ENCODE data around the gene ITGB6.

The ITGB6 gene

GRCh38 chr2:160092445-160092844 lies 107.6 kb downstream of the ITGB6 start:
- DNase-seq = peak in 1 of 58 donors; percentile 1

- no peak for DNase-seq
Measured at GRCh38 chr2:160091381-160091780, 108.7 kb downstream of the ITGB6 start.

GRCh38 chr2:160087854-160088745 lies 112.0 kb downstream of the ITGB6 start:
- no peak for DNase-seq

- no peak for DNase-seq
Measured at GRCh38 chr2:160085662-160086061, 114.4 kb downstream of the ITGB6 start.

DNA sequence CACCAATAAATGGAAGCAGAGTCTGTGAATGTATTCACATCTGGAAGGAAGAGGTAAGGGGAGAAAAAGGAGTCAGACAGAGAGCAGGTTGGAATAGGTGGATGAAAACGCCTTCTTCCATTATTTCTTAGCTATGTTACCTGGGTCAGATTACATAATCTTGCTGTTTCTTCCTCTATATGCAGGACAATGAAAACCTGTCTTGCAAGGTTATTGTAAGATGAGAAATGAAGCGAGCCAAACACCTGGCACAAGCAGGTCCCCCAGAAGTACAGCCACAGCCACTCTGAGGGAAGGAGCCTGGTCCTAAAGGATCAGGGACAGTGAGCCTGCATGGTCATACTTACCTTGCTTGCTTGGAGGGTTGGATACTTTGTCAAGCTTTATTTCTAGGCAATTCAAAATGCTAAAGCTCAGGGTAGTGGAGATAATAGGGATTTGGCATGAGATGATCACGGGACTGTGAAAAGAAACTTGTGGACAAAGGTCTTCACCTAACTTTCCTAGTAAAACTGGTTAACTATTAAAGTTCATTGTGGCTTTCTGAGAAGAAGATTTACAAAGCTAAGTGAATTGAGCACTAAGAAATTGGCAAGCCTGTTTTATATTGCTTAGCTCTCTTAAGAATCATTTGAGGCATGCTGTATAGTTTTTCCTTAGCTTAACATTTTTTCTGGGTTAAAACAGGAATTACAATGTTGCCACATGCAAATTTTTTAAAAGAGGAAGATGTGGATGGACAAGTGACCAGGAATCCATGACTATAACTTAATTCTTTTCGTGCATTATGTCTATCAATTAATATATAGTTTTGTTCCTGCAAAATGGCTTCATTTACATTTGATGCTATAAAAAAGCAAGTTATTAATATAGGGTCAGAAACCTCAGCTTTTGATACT lies 121.9 kb downstream of the ITGB6 start:
- DNase-seq = no peak

- DNase-seq = no peak
Measured at GRCh38 chr2:160076914-160077313, 123.2 kb downstream of the ITGB6 start.

GRCh38 chr2:160076241-160076640 lies 123.8 kb downstream of the ITGB6 start:
- DNase-seq = no peak

- no peak for DNase-seq
Measured at GRCh38 chr2:160075171-160075570, 124.9 kb downstream of the ITGB6 start.

DNA sequence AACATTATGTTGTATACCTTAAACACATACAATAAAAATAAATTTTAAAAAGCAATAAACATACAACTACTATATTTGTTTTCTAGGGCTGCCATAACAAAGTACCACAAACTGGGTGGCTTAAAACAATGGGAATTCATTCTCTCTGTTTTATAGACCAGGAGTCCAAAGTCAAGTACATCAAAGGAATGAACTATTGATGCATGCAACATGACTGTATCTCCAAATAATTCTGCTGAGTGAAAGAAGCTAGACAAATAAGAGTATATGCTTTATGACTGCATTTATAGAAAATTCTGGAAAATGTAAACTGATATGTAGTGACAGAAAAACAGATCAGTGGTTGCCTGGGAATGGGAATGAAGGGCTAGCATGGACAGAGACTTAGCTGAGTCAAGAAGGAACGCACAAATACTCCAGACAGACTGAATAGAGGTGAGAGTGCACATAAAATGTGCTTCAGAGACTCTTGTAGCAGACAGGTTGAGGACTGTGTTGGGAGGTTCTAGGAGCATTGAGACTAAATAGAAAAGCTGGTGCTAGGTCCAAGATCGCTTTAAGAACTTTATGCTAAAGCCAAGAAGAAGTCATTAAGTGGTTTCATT lies 126.7 kb downstream of the ITGB6 start:
- no peak for DNase-seq

GRCh38 chr2:160068906-160069305 lies 131.2 kb downstream of the ITGB6 start:
- no peak for DNase-seq

DNA sequence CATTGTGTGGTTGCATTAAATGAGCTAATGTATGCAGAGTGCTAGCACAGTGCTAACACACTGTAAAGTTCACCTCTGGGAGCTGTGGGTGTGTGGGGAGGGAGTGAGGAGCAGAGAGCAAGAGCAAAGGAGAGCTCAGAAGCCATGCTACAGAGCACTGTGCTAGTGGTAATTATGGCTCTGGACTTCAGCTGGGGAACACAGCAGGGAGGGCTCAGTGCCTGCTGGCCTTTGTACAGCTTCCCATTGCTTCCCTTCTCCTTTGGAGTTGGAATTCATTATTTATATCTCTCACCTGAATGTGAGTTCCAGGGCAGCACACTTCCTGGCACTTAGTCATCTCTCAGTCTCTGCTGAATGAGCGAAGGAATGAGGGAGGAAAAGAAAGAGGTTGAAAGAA lies 135.2 kb downstream of the ITGB6 start:
- no peak for DNase-seq

GRCh38 chr2:160063879-160064612 lies 136.0 kb downstream of the ITGB6 start:
- no peak for DNase-seq

DNA sequence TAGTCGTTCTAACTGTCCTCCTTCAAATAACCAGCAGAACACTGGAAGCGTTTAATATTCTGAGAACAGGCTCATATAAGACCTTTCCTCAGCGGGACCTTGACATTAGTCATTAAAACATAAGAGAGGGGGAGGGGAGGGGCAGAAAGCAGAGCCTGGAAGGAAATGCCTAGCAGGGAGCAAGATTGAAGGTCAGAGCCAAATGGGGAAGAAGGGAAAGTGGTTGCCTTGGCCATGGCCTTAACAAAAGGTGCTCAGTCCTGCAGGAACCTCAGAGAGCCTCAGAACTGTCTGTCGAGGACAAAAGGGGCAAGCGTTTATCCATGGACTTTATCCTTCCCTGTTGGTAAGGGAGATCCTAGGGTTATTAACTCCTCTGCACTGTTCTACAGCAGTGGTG lies 136.8 kb downstream of the ITGB6 start:
- DNase-seq = no peak

GRCh38 chr2:160062292-160063005 lies 137.6 kb downstream of the ITGB6 start, which contains the start of gene PLA2R1:
Gene PLA2R1, minus strand, starts transcription at chr2:160062615. Its CDS starts 212 bp downstream, at chr2:160062403.
- peak in 20 of 58 donors; percentile 2 to 50 (median 15) for DNase-seq

DNA sequence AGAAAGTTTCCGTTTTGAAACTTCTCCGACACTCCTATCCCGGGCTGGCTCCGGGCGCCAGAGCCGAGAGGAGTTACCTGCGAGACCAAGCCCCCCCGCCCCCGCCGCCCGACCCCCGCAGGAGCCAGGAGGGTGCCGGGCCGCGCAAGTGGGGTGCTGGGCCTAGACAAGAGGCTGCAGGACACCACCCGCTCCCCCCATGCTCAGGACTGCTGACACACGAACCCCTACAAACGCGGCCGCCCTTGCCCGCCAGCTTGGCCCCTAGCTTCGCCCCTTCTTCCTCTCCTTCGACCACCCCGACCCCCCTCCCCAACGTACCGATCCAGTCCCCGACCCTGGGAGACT lies 138.2 kb downstream of the ITGB6 start:
- no peak for DNase-seq

DNA sequence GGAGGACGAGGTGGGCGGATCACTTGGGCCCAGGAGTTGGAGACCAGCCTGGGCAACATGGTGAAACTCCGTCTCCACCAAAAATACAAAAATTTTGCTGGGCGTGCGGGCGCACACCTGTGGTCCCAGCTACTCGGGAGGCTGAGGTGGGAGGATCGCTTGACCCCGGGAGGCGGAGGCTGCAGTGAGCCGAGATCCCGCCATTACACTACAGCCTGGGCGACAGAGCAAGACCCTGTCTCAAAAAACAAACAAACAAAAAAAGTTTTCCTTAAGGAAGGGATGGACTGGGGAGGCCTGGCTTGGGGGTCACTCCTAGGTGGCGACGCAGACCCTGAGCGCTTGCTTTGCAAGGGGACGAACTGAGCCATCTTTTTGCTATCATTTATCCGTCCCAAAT lies 138.5 kb downstream of the ITGB6 start:
- DNase-seq = no peak

DNA sequence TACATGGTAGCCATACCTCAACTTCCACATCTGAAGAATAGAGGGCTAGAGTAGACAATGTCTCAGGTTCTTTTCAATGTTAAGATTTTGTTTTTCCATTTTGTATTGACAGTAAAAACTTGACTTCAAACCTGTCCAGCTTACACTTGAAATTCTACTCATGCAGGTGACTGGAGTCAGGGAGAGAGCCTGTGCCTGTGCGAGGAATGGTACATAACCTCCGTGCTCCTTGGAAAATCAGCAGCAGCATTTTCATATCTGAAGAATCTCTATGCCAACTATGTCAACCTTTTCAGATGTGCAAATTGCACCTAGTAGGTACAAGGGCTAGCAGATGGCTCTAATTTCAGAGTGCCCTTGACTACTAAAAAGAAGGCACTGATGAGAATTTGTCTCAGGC lies 139.8 kb downstream of the ITGB6 start:
- no peak for DNase-seq

DNA sequence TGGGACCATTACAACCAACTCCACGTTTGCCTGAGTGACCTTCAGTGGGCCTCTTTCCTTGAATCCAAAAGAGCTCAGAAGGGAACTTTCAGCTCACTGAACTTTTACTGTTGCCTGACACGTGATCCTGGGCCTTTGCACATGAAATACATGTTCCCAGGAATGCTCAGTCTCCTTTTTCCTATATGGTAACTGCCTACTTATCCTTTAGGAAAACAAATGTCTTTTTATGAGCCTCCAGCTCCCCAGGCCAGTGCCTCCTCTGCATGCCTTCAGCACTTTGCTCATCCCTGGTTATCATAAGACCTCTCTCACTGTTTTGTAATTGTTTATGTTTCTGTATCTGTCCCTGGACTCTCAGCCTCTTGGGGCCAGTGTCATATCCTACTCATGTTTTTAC lies 142.7 kb downstream of the ITGB6 start:
- DNase-seq = no peak

DNA sequence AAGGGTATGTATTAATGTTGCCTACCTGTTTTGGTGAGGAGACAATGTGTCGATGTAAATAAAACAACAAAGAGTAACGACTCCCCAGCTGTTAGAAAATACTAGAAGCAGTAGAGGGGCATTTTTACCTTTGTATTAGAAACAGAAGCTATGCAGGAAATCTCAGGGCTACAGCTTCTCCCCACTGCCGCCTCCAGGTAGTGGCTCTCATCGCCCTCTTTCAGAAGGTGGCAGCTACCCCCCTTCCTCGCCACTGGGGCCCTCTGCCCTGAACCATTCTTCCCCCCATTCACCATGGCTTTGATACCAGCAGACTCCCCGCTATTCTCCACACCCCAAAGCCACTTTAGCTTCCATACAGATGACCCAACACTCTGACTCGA lies 144.4 kb downstream of the ITGB6 start:
- DNase-seq = no peak

GRCh38 chr2:160054984-160055725 lies 144.9 kb downstream of the ITGB6 start:
- DNase-seq = no peak
